PC-9 (cell line): ENCODE data around the gene ADISSP.

Experiments used
- EZH2 ChIP-seq: fragments of 200-600 bp; sonication (generic); IDR thresholded peaks from 2 replicates; pipeline ENCODE4 v1.8.0; 2017; ENCODE audit warnings: antibody characterized with exemption, low read depth
- TF ChIP-seq, protein P1 (sequence below): fragments of 200-600 bp; sonication (generic); conservative IDR thresholded peaks from 2 replicates; pipeline ENCODE4 v1.6.1; 2017; ENCODE audit warnings: mixed run types, antibody characterized with exemption, mild to moderate bottlenecking, moderate library complexity

- TF ChIP-seq, protein P1, sequence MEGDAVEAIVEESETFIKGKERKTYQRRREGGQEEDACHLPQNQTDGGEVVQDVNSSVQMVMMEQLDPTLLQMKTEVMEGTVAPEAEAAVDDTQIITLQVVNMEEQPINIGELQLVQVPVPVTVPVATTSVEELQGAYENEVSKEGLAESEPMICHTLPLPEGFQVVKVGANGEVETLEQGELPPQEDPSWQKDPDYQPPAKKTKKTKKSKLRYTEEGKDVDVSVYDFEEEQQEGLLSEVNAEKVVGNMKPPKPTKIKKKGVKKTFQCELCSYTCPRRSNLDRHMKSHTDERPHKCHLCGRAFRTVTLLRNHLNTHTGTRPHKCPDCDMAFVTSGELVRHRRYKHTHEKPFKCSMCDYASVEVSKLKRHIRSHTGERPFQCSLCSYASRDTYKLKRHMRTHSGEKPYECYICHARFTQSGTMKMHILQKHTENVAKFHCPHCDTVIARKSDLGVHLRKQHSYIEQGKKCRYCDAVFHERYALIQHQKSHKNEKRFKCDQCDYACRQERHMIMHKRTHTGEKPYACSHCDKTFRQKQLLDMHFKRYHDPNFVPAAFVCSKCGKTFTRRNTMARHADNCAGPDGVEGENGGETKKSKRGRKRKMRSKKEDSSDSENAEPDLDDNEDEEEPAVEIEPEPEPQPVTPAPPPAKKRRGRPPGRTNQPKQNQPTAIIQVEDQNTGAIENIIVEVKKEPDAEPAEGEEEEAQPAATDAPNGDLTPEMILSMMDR: no peak
- no peak for TF ChIP-seq EZH2
Observed at GRCh38 chr20:3801846-3802245, 34.3 kb upstream of the ADISSP start.
